Gastrocnemius medialis (tissue), 4 donors: Measurements from ENCODE around the gene GRIN2A. TPM values are rescaled to one million over a fixed set of nuclear protein-coding genes. Genes with fewer than 3 reads are reported as not detected.

Source experiments
- ATAC-seq, 2 donors: fragments of 150-250 bp; one replicate each; pipeline ENCODE4 v1.9.1; 2016
- DNase-seq, 2 donors: peaks; one replicate each; pipeline ENCODE4 v3.0.0-alpha.2; 2019
- H3K27ac ChIP-seq, 4 donors: fragments of 200-600 bp; sonication (generic); 1 replicate in 1 of 4; 2 replicates in 3 of 4; pipeline ENCODE4 v1.5.1; 2016 to 2018; ENCODE audit warnings: mild to moderate bottlenecking in 2 of 4, moderate library complexity in 1 of 4
- H3K27me3 ChIP-seq, 3 donors: fragments of 200-600 bp; sonication (generic) in 2 of 3; 1 replicate in 1 of 3; 2 replicates in 2 of 3; pipeline versions ENCODE4 v1.5.1 to v1.6.0; 2016 to 2019; ENCODE audit warnings: mild to moderate bottlenecking in 1 of 3, moderate library complexity in 1 of 3
- H3K36me3 ChIP-seq, 2 donors: fragments of 200-600 bp; sonication (generic) in 1 of 2; one replicate each; pipeline ENCODE4 v1.5.1; 2017 to 2018
- H3K4me1 ChIP-seq, 2 donors: fragments of 200-600 bp; sonication (generic) in 1 of 2; one replicate each; pipeline ENCODE4 v1.5.1; 2016 to 2017; ENCODE audit warnings: mild to moderate bottlenecking in 2 of 2
- H3K4me3 ChIP-seq, 4 donors: fragments of 200-600 bp; sonication (generic) in 3 of 4; 1 replicate in 1 of 4; 2 replicates in 3 of 4; pipeline ENCODE4 v1.5.1; 2016 to 2019; ENCODE audit warnings: mild to moderate bottlenecking in 2 of 4
- H3K9me3 ChIP-seq, 3 donors: fragments of 200-600 bp; sonication (generic) in 2 of 3; 1 replicate in 1 of 3; 2 replicates in 2 of 3; pipeline ENCODE4 v1.5.1; 2016 to 2019
- CTCF ChIP-seq, 5 experiments: fragments of 450-650 bp in 3 of 5; fragments of 200-600 bp in 2 of 5; sonication (generic) in 2 of 5; IDR thresholded peaks in 4 of 5; conservative IDR thresholded peaks in 1 of 5; 1 replicate in 4 of 5; 2 replicates in 1 of 5; pipeline ENCODE4 v1.5.1; 2016 to 2019; ENCODE audit warnings: antibody characterized with exemption in 5 of 5, mild to moderate bottlenecking in 3 of 5, moderate library complexity in 3 of 5
- POLR2A ChIP-seq, 2 donors: fragments of 450-650 bp; IDR thresholded peaks; one replicate each; pipeline ENCODE4 v1.6.1; 2017; ENCODE audit warnings: antibody characterized with exemption in 2 of 2, mild to moderate bottlenecking in 2 of 2, moderate library complexity in 2 of 2
- in situ Hi-C, 4 donors: fragments of 200-750 bp; cut with MboI; loops; one replicate each; pipeline versions ENCODE4 v1.15.0 to v1.8.0; 2017; ENCODE audit warnings: low sequenced_read_pairs in 4 of 4
- intact Hi-C: fragments of 100-400 bp; cut with DNase I; formaldehyde crosslinking; loops from one replicate; pipeline ENCODE4 v1.15.1; 2023; ENCODE audit warnings: low total_unique reads
- total RNA-seq, 4 donors: library from RNA; depleted of rRNA; stranded (reverse); fragments of >200 nt; gene quantifications; one replicate each; pipeline versions ENCODE4 v1.1.0 to v1.2.3, GENCODE V29; 2016

GRIN2A gene
- total RNA-seq, 4 donors from 2014 or later, result 0.13 to 0.87 TPM; not detected in 2

- H3K27me3 ChIP-seq, result no peaks in the 10 kb centered on the region
- H3K4me3 ChIP-seq, result no peak overlapping the region
- no peak for DNase-seq
- ATAC-seq, result no peak
- in situ Hi-C loops, result no loop called here
- no peak overlapping the region for H3K27ac ChIP-seq
- intact Hi-C loops, result no loop called here
- H3K36me3 ChIP-seq, result no peaks in the 10 kb centered on the region
- H3K4me1 ChIP-seq, result no peaks in the 10 kb centered on the region
- H3K9me3 ChIP-seq, result no peaks in the 10 kb centered on the region
- TF ChIP-seq CTCF (IDR thresholded peaks at IDR 0.05 in 4 of 5, conservative IDR thresholded peaks at IDR 0.05 in 1 of 5), result no peak
- TF ChIP-seq POLR2A (IDR thresholded peaks at IDR 0.05), result no peak
Measured at GRCh38 chr16:9946022-9946720, 236.1 kb downstream of the GRIN2A start.

GRCh38 chr16:9943121-9943520 lies 239.1 kb downstream of the GRIN2A start:
- Histone ChIP-seq H3K27me3 (no peaks in the 10 kb centered on the region), H3K4me3 (no peak overlapping the region), H3K27ac (no peak overlapping the region), H3K9me3 (no peaks in the 10 kb centered on the region), H3K4me1 (no peaks in the 10 kb centered on the region), H3K36me3 (no peaks in the 10 kb centered on the region)
- DNase-seq (no peak), ATAC-seq (no peak)
- in situ Hi-C loops, result no loop called here
- intact Hi-C loops, result no loop called here
- no peak for TF ChIP-seq CTCF (IDR thresholded peaks at IDR 0.05 in 4 of 5, conservative IDR thresholded peaks at IDR 0.05 in 1 of 5)
- no peak for TF ChIP-seq POLR2A (IDR thresholded peaks at IDR 0.05)

- intact Hi-C loops, result no loop called here
Measured at GRCh38 chr16:9941245-9941644, 241.0 kb downstream of the GRIN2A start.

GRCh38 chr16:9934723-9935508 lies 247.3 kb downstream of the GRIN2A start:
- TF ChIP-seq POLR2A (IDR thresholded peaks at IDR 0.05), result no peak
- TF ChIP-seq CTCF (IDR thresholded peaks at IDR 0.05 in 4 of 5, conservative IDR thresholded peaks at IDR 0.05 in 1 of 5), result no peak
- no peak for ATAC-seq
- DNase-seq, result no peak
- H3K9me3 ChIP-seq, result no peaks in the 10 kb centered on the region
- H3K27ac ChIP-seq, result no peak overlapping the region
- H3K27me3 ChIP-seq, result no peaks in the 10 kb centered on the region
- H3K4me1 ChIP-seq, result no peaks in the 10 kb centered on the region
- in situ Hi-C loops (no loop called here), intact Hi-C loops (no loop called here)
- H3K36me3 ChIP-seq, result no peaks in the 10 kb centered on the region
- H3K4me3 ChIP-seq, result no peak overlapping the region

More at GRCh38 chr16:9941245-9941644, 241.0 kb downstream of the GRIN2A start:
- Histone ChIP-seq H3K36me3 (no peaks in the 10 kb centered on the region), H3K27me3 (no peaks in the 10 kb centered on the region), H3K4me1 (no peaks in the 10 kb centered on the region), H3K9me3 (no peaks in the 10 kb centered on the region), H3K27ac (no peak overlapping the region), H3K4me3 (no peak overlapping the region)
- TF ChIP-seq CTCF (IDR thresholded peaks at IDR 0.05 in 4 of 5, conservative IDR thresholded peaks at IDR 0.05 in 1 of 5), result no peak
- no peak for TF ChIP-seq POLR2A (IDR thresholded peaks at IDR 0.05)
- DNase-seq (no peak), ATAC-seq (no peak)
- in situ Hi-C loops, result no loop called here
